ENCODE data around the gene CADPS. TPM values are rescaled to one million over a fixed set of nuclear protein-coding genes. Genes with fewer than 3 reads are reported as not detected.

CADPS gene
- total RNA-seq, 1 donor from 2014 or later, result not detected

GRCh38 chr3:62531493-62531892 is 343.7 kb downstream of the CADPS start:
- H3K9me3 Mint-ChIP-seq, result no peaks in the 10 kb centered on the region
- H3K4me3 Mint-ChIP-seq (ENCODE audit: low read depth), result no peak overlapping the region
- no peaks in the 10 kb centered on the region for H3K36me3 Mint-ChIP-seq (ENCODE audit: low read depth)
- H3K27ac Mint-ChIP-seq, result no peak overlapping the region
- no peaks in the 10 kb centered on the region for H3K27me3 Mint-ChIP-seq (ENCODE audit: low read depth)
- no peak for DNase-seq (ENCODE audit: low spot score)
- intact Hi-C loops (cut with micrococcal nuclease), result no loop called here
- no peaks in the 10 kb centered on the region for H3K4me1 Mint-ChIP-seq (ENCODE audit: low read depth)

GRCh38 chr3:62529230-62529629 is 346.0 kb downstream of the CADPS start:
- Mint-ChIP-seq H3K36me3 (ENCODE audit: low read depth) (no peaks in the 10 kb centered on the region), H3K4me3 (ENCODE audit: low read depth) (no peak overlapping the region), H3K9me3 (no peaks in the 10 kb centered on the region), H3K27ac (no peak overlapping the region), H3K4me1 (ENCODE audit: low read depth) (no peaks in the 10 kb centered on the region), H3K27me3 (ENCODE audit: low read depth) (no peaks in the 10 kb centered on the region)
- intact Hi-C loops (cut with micrococcal nuclease), result no loop called here
- DNase-seq (ENCODE audit: low spot score), result no peak

DNA sequence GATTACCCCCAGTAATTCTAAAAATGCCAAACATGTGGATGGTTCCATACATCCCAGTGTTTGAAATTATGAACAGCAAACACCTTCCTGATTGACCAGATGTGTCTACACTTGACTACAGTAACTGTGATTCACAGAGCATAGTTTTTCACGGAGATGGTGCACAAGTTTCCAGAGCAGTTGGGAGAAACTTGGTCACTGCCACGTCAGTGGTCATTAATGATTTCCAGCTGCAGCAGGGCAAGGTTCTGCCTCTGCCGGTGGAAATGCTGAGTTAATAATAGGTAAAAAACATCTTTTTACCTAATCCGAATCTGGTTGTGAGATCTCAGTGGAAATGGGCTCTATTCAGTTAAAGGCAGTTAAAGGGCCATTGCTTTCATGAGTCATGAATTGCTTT is 347.7 kb downstream of the CADPS start:
- no peak overlapping the region for H3K4me3 Mint-ChIP-seq (ENCODE audit: low read depth)
- no peaks in the 10 kb centered on the region for H3K36me3 Mint-ChIP-seq (ENCODE audit: low read depth)
- no peaks in the 10 kb centered on the region for H3K4me1 Mint-ChIP-seq (ENCODE audit: low read depth)
- no peaks in the 10 kb centered on the region for H3K9me3 Mint-ChIP-seq
- H3K27me3 Mint-ChIP-seq (ENCODE audit: low read depth), result no peaks in the 10 kb centered on the region
- intact Hi-C loops (cut with micrococcal nuclease), result no loop called here
- no peak for DNase-seq (ENCODE audit: low spot score)
- H3K27ac Mint-ChIP-seq, result no peak overlapping the region

DNA sequence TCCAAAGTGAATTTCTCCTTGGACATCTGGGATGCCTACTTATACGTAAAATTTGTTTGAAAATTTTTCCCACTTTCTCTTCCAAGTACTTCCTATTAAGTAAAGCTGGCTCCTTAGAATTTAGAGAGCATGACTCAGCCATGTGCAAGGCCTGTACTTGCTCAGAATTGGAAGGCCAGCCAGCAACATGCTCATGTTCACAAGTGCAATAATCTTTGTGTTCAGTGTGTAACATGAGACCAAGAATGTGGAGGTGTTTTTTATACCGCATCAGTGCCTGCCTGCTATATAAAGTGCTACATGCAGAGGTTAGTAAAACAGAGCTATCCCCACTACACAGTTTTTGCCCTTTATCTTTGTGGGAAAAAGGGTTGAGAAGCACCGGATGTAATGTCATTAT is 349.9 kb downstream of the CADPS start:
- no peak overlapping the region for H3K27ac Mint-ChIP-seq
- intact Hi-C loops (cut with micrococcal nuclease), result no loop called here
- H3K9me3 Mint-ChIP-seq, result no peaks in the 10 kb centered on the region
- H3K4me3 Mint-ChIP-seq (ENCODE audit: low read depth), result no peak overlapping the region
- no peaks in the 10 kb centered on the region for H3K4me1 Mint-ChIP-seq (ENCODE audit: low read depth)
- no peaks in the 10 kb centered on the region for H3K27me3 Mint-ChIP-seq (ENCODE audit: low read depth)
- no peak for DNase-seq (ENCODE audit: low spot score)
- no peaks in the 10 kb centered on the region for H3K36me3 Mint-ChIP-seq (ENCODE audit: low read depth)

GRCh38 chr3:62523672-62524071 is 351.5 kb downstream of the CADPS start:
- no peaks in the 10 kb centered on the region for H3K9me3 Mint-ChIP-seq
- no peaks in the 10 kb centered on the region for H3K4me1 Mint-ChIP-seq (ENCODE audit: low read depth)
- H3K27me3 Mint-ChIP-seq (ENCODE audit: low read depth), result no peaks in the 10 kb centered on the region
- H3K4me3 Mint-ChIP-seq (ENCODE audit: low read depth), result no peak overlapping the region
- H3K36me3 Mint-ChIP-seq (ENCODE audit: low read depth), result no peaks in the 10 kb centered on the region
- no peak for DNase-seq (ENCODE audit: low spot score)
- no peak overlapping the region for H3K27ac Mint-ChIP-seq
- intact Hi-C loops (cut with micrococcal nuclease), result no loop called here

- Mint-ChIP-seq H3K4me1 (ENCODE audit: low read depth) (no peaks in the 10 kb centered on the region), H3K27ac (no peak overlapping the region), H3K9me3 (no peaks in the 10 kb centered on the region), H3K36me3 (ENCODE audit: low read depth) (no peaks in the 10 kb centered on the region), H3K27me3 (ENCODE audit: low read depth) (no peaks in the 10 kb centered on the region), H3K4me3 (ENCODE audit: low read depth) (no peak overlapping the region)
- intact Hi-C loops (cut with micrococcal nuclease), result no loop called here
- DNase-seq (ENCODE audit: low spot score), result no peak
Measured at GRCh38 chr3:62521464-62522105, 353.6 kb downstream of the CADPS start.

- Mint-ChIP-seq H3K4me1 (ENCODE audit: low read depth) (no peaks in the 10 kb centered on the region), H3K27me3 (ENCODE audit: low read depth) (no peaks in the 10 kb centered on the region), H3K9me3 (no peaks in the 10 kb centered on the region), H3K27ac (no peak overlapping the region), H3K36me3 (ENCODE audit: low read depth) (no peaks in the 10 kb centered on the region), H3K4me3 (ENCODE audit: low read depth) (no peak overlapping the region)
- no peak for DNase-seq (ENCODE audit: low spot score)
- intact Hi-C loops (cut with micrococcal nuclease), result no loop called here
Measured at GRCh38 chr3:62503516-62503915, 371.7 kb downstream of the CADPS start.

GRCh38 chr3:62502315-62503300 is 372.6 kb downstream of the CADPS start:
- Mint-ChIP-seq H3K27me3 (ENCODE audit: low read depth) (no peaks in the 10 kb centered on the region), H3K27ac (no peak overlapping the region), H3K4me1 (ENCODE audit: low read depth) (no peaks in the 10 kb centered on the region), H3K9me3 (no peaks in the 10 kb centered on the region), H3K36me3 (ENCODE audit: low read depth) (no peaks in the 10 kb centered on the region), H3K4me3 (ENCODE audit: low read depth) (no peak overlapping the region)
- no peak for DNase-seq (ENCODE audit: low spot score)
- intact Hi-C loops (cut with micrococcal nuclease), result no loop called here

DNA sequence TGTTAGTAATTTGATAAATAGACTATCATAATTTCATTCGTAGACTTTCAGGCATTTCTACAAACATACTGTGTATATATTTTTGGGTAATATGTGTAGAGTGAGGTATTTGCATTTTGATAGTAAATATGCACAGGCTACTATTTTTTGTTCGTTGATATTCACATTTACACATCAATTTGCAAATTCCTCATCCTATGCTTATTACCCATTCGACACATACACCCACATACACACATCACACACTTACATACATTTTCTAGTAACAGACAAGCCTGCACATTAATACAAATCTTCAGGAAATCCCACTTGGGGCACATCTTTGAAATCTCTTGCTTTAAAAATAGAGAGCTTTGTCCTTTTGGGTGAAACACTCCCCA is 373.9 kb downstream of the CADPS start:
- Mint-ChIP-seq H3K27me3 (ENCODE audit: low read depth) (no peaks in the 10 kb centered on the region), H3K27ac (no peak overlapping the region), H3K9me3 (no peaks in the 10 kb centered on the region), H3K4me3 (ENCODE audit: low read depth) (no peak overlapping the region), H3K36me3 (ENCODE audit: low read depth) (no peaks in the 10 kb centered on the region), H3K4me1 (ENCODE audit: low read depth) (no peaks in the 10 kb centered on the region)
- intact Hi-C loops (cut with micrococcal nuclease), result no loop called here
- DNase-seq (ENCODE audit: low spot score), result no peak

DNA sequence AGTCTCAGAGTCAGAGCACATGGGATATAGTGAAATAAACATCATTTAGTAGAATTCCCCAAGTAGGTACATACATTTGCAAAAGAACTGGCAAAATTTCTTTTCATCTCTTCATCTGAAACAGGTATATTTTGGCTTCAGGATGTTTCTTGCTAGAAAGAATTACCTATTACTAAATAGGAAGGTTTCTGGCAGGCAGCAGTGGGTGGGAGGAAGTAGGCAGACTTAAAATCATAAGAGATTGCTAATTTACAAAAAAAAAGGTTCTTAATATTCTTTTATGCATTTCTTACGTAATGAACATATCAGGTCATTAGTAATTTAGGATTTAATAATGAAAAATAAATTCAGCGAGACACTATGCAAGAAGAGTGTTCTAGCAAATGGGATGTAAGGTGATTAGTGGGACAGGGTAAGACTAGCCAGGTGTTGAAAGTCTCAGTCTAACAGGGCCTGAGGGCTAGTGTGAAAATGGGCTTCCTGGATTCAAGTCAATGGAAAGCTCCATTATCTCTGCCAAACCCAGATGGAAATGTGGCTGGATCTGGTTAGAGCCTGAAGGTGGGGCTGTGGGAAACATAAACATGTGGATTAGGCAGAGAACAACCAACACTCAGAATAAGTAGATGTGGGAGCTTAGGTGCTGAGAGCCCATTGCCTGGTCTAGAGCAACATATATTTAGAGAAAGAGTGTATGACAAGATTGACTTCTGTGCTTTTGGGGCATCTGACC is 374.5 kb downstream of the CADPS start:
- Mint-ChIP-seq H3K9me3 (no peaks in the 10 kb centered on the region), H3K4me3 (ENCODE audit: low read depth) (no peak overlapping the region), H3K36me3 (ENCODE audit: low read depth) (no peaks in the 10 kb centered on the region), H3K4me1 (ENCODE audit: low read depth) (no peaks in the 10 kb centered on the region), H3K27ac (no peak overlapping the region), H3K27me3 (ENCODE audit: low read depth) (no peaks in the 10 kb centered on the region)
- no peak for DNase-seq (ENCODE audit: low spot score)
- intact Hi-C loops (cut with micrococcal nuclease), result no loop called here

- H3K4me3 Mint-ChIP-seq (ENCODE audit: low read depth), result no peak overlapping the region
- H3K4me1 Mint-ChIP-seq (ENCODE audit: low read depth), result no peaks in the 10 kb centered on the region
- H3K36me3 Mint-ChIP-seq (ENCODE audit: low read depth), result no peaks in the 10 kb centered on the region
- no peaks in the 10 kb centered on the region for H3K9me3 Mint-ChIP-seq
- DNase-seq (ENCODE audit: low spot score), result no peak
- H3K27me3 Mint-ChIP-seq (ENCODE audit: low read depth), result no peaks in the 10 kb centered on the region
- intact Hi-C loops (cut with micrococcal nuclease), result no loop called here
- H3K27ac Mint-ChIP-seq, result no peak overlapping the region
Measured at GRCh38 chr3:62497156-62497555, 378.1 kb downstream of the CADPS start.

GRCh38 chr3:62496503-62496902 is 378.7 kb downstream of the CADPS start:
- Mint-ChIP-seq H3K27me3 (ENCODE audit: low read depth) (no peaks in the 10 kb centered on the region), H3K9me3 (no peaks in the 10 kb centered on the region), H3K4me3 (ENCODE audit: low read depth) (no peak overlapping the region), H3K36me3 (ENCODE audit: low read depth) (no peaks in the 10 kb centered on the region), H3K4me1 (ENCODE audit: low read depth) (no peaks in the 10 kb centered on the region), H3K27ac (no peak overlapping the region)
- intact Hi-C loops (cut with micrococcal nuclease), result no loop called here
- DNase-seq (ENCODE audit: low spot score), result no peak
